Measurements from ENCODE around the gene ICA1.

Gene ICA1

GRCh38 chr7:8209353-8209752 lies 52.6 kb downstream of the ICA1 start:
- DNase-seq (ENCODE audit: low read depth), result no peak
- H3K4me3 ChIP-seq (ENCODE audit: low read length), result no peak overlapping the region
- TF ChIP-seq CTCF (IDR thresholded peaks at IDR 0.05; ENCODE audit: insufficient read depth, low read depth, low read length, missing control alignments), result no peak

GRCh38 chr7:8208816-8209215 lies 53.2 kb downstream of the ICA1 start:
- no peak for DNase-seq (ENCODE audit: low read depth)
- no peak overlapping the region for H3K4me3 ChIP-seq (ENCODE audit: low read length)
- TF ChIP-seq CTCF (IDR thresholded peaks at IDR 0.05; ENCODE audit: insufficient read depth, low read depth, low read length, missing control alignments), result no peak

GRCh38 chr7:8206956-8207355 lies 55.0 kb downstream of the ICA1 start:
- DNase-seq (ENCODE audit: low read depth), result no peak
- H3K4me3 ChIP-seq (ENCODE audit: low read length), result no peak overlapping the region
- TF ChIP-seq CTCF (IDR thresholded peaks at IDR 0.05; ENCODE audit: insufficient read depth, low read depth, low read length, missing control alignments), result no peak

- no peak overlapping the region for H3K4me3 ChIP-seq (ENCODE audit: low read length)
- no peak for DNase-seq (ENCODE audit: low read depth)
- TF ChIP-seq CTCF (IDR thresholded peaks at IDR 0.05; ENCODE audit: insufficient read depth, low read depth, low read length, missing control alignments), result no peak
Observed at GRCh38 chr7:8205537-8205936, 56.4 kb downstream of the ICA1 start.

GRCh38 chr7:8205031-8205387 lies 57.0 kb downstream of the ICA1 start:
- DNase-seq (ENCODE audit: low read depth), result no peak

GRCh38 chr7:8204339-8205030 lies 57.5 kb downstream of the ICA1 start:
- DNase-seq (ENCODE audit: low read depth), result no peak
- TF ChIP-seq CTCF (IDR thresholded peaks at IDR 0.05; ENCODE audit: insufficient read depth, low read depth, low read length, missing control alignments), result no peak
- no peak overlapping the region for H3K4me3 ChIP-seq (ENCODE audit: low read length)

More at GRCh38 chr7:8205031-8205387, 57.0 kb downstream of the ICA1 start:
- H3K4me3 ChIP-seq (ENCODE audit: low read length), result no peak overlapping the region
- TF ChIP-seq CTCF (IDR thresholded peaks at IDR 0.05; ENCODE audit: insufficient read depth, low read depth, low read length, missing control alignments), result no peak

- peak; percentile 41 for DNase-seq (ENCODE audit: low read depth)
- no peak for TF ChIP-seq CTCF (IDR thresholded peaks at IDR 0.05; ENCODE audit: insufficient read depth, low read depth, low read length, missing control alignments)
Observed at GRCh38 chr7:8201846-8202441, 60.0 kb downstream of the ICA1 start.

More at GRCh38 chr7:8201846-8202441, 60.0 kb downstream of the ICA1 start:
- no peak overlapping the region for H3K4me3 ChIP-seq (ENCODE audit: low read length)

Measured in epithelial cell of esophagus (primary cell).